SK-N-SH (cell line): ENCODE measurements around the gene FAM219A. TPM values are rescaled to one million over a fixed set of nuclear protein-coding genes. Genes with fewer than 3 reads are reported as not detected.

ENCODE experiments used
- CTCF ChIA-PET: fragments of 300-600, 350-600 bp; formaldehyde crosslinking; extraction: SDS; loops from one replicate; lab custom pipeline; 2021; lab: Yijun Ruan, JAX
- POLR2A ChIA-PET: fragments of 350-600 bp; sonication (Branson Sonifier 250); formaldehyde crosslinking; extraction: SDS; loops from one replicate; lab custom pipeline; 2020; ENCODE audit warnings: antibody characterized with exemption, inconsistent platforms; lab: Yijun Ruan, JAX
- DNase-seq: peaks from one replicate; pipeline ENCODE4 v3.0.0; 2012
- H2AFZ ChIP-seq: fragments of 200-600 bp; sonication (generic); 2 replicates; pipeline ENCODE4 v1.8.1; 2016; ENCODE audit warnings: antibody characterized with exemption, mild to moderate bottlenecking, low read depth
- H3F3A ChIP-seq: fragments of 200-600 bp; sonication (generic); replicated peaks from 2 replicates; pipeline ENCODE3; 2016; ENCODE audit warnings: antibody characterized with exemption, mild to moderate bottlenecking; ENCODE audit not compliant: insufficient read depth
- H3K27ac ChIP-seq, 2 experiments: fragments of 200-500 bp in 1 of 2; fragments of 200-600 bp in 1 of 2; sonication (Bioruptor generic) in 1 of 2; sonication (generic), shearing (Covaris generic) in 1 of 2; 2 replicates each; pipeline versions ENCODE4 v1.5.1 to v1.6.1; 2014 to 2016; ENCODE audit warnings: low read depth in 2 of 2, inconsistent platforms in 1 of 2, low read length in 1 of 2, mild to moderate bottlenecking in 1 of 2, mixed read lengths in 1 of 2
- H3K27me3 ChIP-seq: fragments of 200-600 bp; sonication (generic), shearing (Covaris generic); 2 replicates; pipeline ENCODE4 v1.6.1; 2016; ENCODE audit warnings: mixed run types; ENCODE audit not compliant: insufficient read depth
- H3K36me3 ChIP-seq, 2 experiments: fragments of 200-500 bp in 1 of 2; fragments of 200-600 bp in 1 of 2; sonication (Bioruptor generic) in 1 of 2; sonication (generic) in 1 of 2; replicated peaks in 1 of 2; 2 replicates each; pipeline versions ENCODE3 to v1.5.1; 2014 to 2016; ENCODE audit warnings: low read length in 1 of 2, mild to moderate bottlenecking in 1 of 2; ENCODE audit not compliant: insufficient read depth in 2 of 2, control insufficient read depth in 1 of 2
- H3K4me1 ChIP-seq, 2 experiments: fragments of 200-500 bp in 1 of 2; fragments of 200-600 bp in 1 of 2; sonication (Bioruptor generic) in 1 of 2; sonication (generic), shearing (Covaris generic) in 1 of 2; 2 replicates each; pipeline versions ENCODE4 v1.5.1 to v1.6.1; 2014 to 2016; ENCODE audit warnings: low read depth in 1 of 2, low read length in 1 of 2, mixed run types in 1 of 2; ENCODE audit not compliant: insufficient read depth in 2 of 2, control insufficient read depth in 1 of 2
- H3K4me2 ChIP-seq: fragments of 200-600 bp; sonication (generic), shearing (Covaris generic); 2 replicates; pipeline ENCODE4 v1.6.1; 2017; ENCODE audit warnings: mixed run types
- H3K4me3 ChIP-seq, 2 experiments: fragments of 200-500 bp in 1 of 2; fragments of 200-600 bp in 1 of 2; sonication (Bioruptor generic) in 1 of 2; sonication (generic), shearing (Covaris generic) in 1 of 2; 2 replicates each; pipeline versions ENCODE4 v1.5.1 to v1.8.1; 2014 to 2016; ENCODE audit warnings: low read depth in 2 of 2, inconsistent platforms in 1 of 2, low read length in 1 of 2, mild to moderate bottlenecking in 1 of 2, mixed read lengths in 1 of 2, moderate library complexity in 1 of 2
- H3K79me2 ChIP-seq: fragments of 200-600 bp; sonication (generic); 2 replicates; pipeline ENCODE4 v1.8.1; 2017; ENCODE audit warnings: mild to moderate bottlenecking; ENCODE audit not compliant: insufficient read depth
- H3K9ac ChIP-seq: fragments of 200-600 bp; sonication (generic); 2 replicates; pipeline ENCODE4 v1.6.1; 2017; ENCODE audit warnings: mixed run types
- H3K9me2 ChIP-seq: fragments of 200-600 bp; sonication (generic); 2 replicates; pipeline ENCODE4 v1.6.1; 2017; ENCODE audit warnings: mixed run types
- H3K9me3 ChIP-seq: fragments of 200-600 bp; sonication (generic); 2 replicates; pipeline ENCODE4 v1.6.1; 2017; ENCODE audit warnings: mixed run types, mild to moderate bottlenecking, moderate library complexity
- H4K20me1 ChIP-seq: fragments of 200-600 bp; sonication (generic); 2 replicates; pipeline ENCODE4 v1.6.1; 2017; ENCODE audit warnings: mild to moderate bottlenecking, mixed run types; ENCODE audit not compliant: insufficient read depth
- EZH2phosphoT487 ChIP-seq: fragments of 200-600 bp; sonication (generic); IDR thresholded peaks from 2 replicates; pipeline ENCODE4 v1.6.1; 2017; ENCODE audit warnings: low read depth, mixed run types, mild to moderate bottlenecking, antibody characterized with exemption, moderate library complexity, borderline replicate concordance
- FOSL2 ChIP-seq: IDR thresholded peaks from 2 replicates; pipeline ENCODE4 v1.4.0; 2012; ENCODE audit warnings: low read depth, mild to moderate bottlenecking, moderate library complexity, borderline replicate concordance
- GABPA ChIP-seq: IDR thresholded peaks from 2 replicates; pipeline ENCODE4 v1.4.0; 2012; ENCODE audit warnings: low read depth, mild to moderate bottlenecking
- GATA2 ChIP-seq: sonication (generic); formaldehyde crosslinking; IDR thresholded peaks from 2 replicates; pipeline ENCODE4 v1.5.0; 2020; ENCODE audit warnings: mild to moderate bottlenecking, missing genetic modification reagents
- MEF2A ChIP-seq: IDR thresholded peaks from 2 replicates; pipeline ENCODE4 v1.4.0; 2012; ENCODE audit warnings: low read depth, borderline replicate concordance
- NFIC ChIP-seq: IDR thresholded peaks from 2 replicates; pipeline ENCODE4 v1.4.0; 2012; ENCODE audit warnings: borderline replicate concordance
- NRF1 ChIP-seq: IDR thresholded peaks from 2 replicates; pipeline ENCODE4 v1.6.1; 2012; ENCODE audit warnings: low read depth, mild to moderate bottlenecking, low read length
- RAD21 ChIP-seq: IDR thresholded peaks from 2 replicates; pipeline ENCODE4 v1.6.1; 2012; ENCODE audit warnings: mild to moderate bottlenecking, low read length
- TAF1 ChIP-seq: IDR thresholded peaks from 2 replicates; pipeline ENCODE4 v1.6.1; 2012; ENCODE audit warnings: low read depth, mild to moderate bottlenecking, low read length, moderate library complexity, borderline replicate concordance
- TCF12 ChIP-seq: IDR thresholded peaks from 2 replicates; pipeline ENCODE4 v1.4.0; 2012
- TEAD4 ChIP-seq: IDR thresholded peaks from 2 replicates; pipeline ENCODE4 v1.4.0; 2012; ENCODE audit warnings: mild to moderate bottlenecking, borderline replicate concordance; ENCODE audit not compliant: insufficient read depth
- polyA plus RNA-seq, 3 experiments: library from polyadenylated mRNA; depleted of rRNA; stranded (reverse); fragments of >200 nt; gene quantifications; 2 replicates each; pipeline ENCODE4 v1.2.3, GENCODE V29; 2012
- TF ChIP-seq, protein P1 (sequence below): IDR thresholded peaks from 2 replicates; pipeline ENCODE4 v1.4.0; 2012; ENCODE audit warnings: low read depth, borderline replicate concordance
- TF ChIP-seq, protein P2 (sequence below): fragments of 200-600 bp; sonication (generic); IDR thresholded peaks from 2 replicates; pipeline ENCODE4 v1.6.1; 2017; ENCODE audit warnings: antibody characterized with exemption, mild to moderate bottlenecking, moderate library complexity
- TF ChIP-seq, protein P3 (sequence below): IDR thresholded peaks from 2 replicates; pipeline ENCODE4; 2012
- TF ChIP-seq, protein P4 (sequence below): IDR thresholded peaks from 2 replicates; pipeline ENCODE4 v1.4.0; 2012; ENCODE audit warnings: low read depth
- TF ChIP-seq, protein P5 (sequence below): fragments of 150-350 bp; IDR thresholded peaks from 2 replicates; pipeline ENCODE4 v1.6.1; 2016; ENCODE audit warnings: mild to moderate bottlenecking, low read depth, low read length
- TF ChIP-seq, protein P6 (sequence below): IDR thresholded peaks from 2 replicates; pipeline ENCODE4 v1.4.0; 2012; ENCODE audit warnings: low read depth, borderline replicate concordance

The FAM219A gene
- polyA plus RNA-seq, 1 of the 3 experiments (the other 2 are of a cell fraction): 15.7 TPM

DNA sequence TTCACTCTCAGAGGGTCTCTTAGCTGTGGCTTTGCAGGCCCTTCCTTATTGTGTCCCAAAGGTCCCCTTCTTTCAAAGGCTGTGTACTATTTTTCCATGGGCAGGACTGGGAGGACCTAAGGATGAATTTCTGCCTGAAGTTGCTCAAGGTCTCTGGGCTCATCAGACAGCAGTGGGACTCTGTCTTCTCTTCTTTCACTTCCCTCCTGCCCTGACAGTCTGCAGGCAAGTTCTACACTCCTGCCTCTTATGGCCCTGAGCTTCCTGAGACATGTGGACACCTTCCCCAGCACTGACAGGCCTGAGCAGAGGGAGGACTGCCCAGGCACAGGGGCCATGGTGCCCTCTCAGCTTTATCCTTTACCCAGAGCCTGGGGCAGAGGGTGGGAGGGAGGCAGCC lies 49.6 kb upstream of the FAM219A start:
- H3K27ac ChIP-seq: no peak overlapping the region
- TF ChIP-seq, protein P1, sequence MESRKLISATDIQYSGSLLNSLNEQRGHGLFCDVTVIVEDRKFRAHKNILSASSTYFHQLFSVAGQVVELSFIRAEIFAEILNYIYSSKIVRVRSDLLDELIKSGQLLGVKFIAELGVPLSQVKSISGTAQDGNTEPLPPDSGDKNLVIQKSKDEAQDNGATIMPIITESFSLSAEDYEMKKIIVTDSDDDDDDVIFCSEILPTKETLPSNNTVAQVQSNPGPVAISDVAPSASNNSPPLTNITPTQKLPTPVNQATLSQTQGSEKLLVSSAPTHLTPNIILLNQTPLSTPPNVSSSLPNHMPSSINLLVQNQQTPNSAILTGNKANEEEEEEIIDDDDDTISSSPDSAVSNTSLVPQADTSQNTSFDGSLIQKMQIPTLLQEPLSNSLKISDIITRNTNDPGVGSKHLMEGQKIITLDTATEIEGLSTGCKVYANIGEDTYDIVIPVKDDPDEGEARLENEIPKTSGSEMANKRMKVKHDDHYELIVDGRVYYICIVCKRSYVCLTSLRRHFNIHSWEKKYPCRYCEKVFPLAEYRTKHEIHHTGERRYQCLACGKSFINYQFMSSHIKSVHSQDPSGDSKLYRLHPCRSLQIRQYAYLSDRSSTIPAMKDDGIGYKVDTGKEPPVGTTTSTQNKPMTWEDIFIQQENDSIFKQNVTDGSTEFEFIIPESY: no peak
- TF ChIP-seq EZH2phosphoT487 (no peak), GABPA (no peak), GATA2 (CRISPR knock-in tag) (no peak), TAF1 (no peak), MEF2A (no peak), NFIC (no peak), TCF12 (no peak), FOSL2 (no peak), RAD21 (no peak), TEAD4 (no peak), NRF1 (no peak)
- TF ChIP-seq, protein P2, sequence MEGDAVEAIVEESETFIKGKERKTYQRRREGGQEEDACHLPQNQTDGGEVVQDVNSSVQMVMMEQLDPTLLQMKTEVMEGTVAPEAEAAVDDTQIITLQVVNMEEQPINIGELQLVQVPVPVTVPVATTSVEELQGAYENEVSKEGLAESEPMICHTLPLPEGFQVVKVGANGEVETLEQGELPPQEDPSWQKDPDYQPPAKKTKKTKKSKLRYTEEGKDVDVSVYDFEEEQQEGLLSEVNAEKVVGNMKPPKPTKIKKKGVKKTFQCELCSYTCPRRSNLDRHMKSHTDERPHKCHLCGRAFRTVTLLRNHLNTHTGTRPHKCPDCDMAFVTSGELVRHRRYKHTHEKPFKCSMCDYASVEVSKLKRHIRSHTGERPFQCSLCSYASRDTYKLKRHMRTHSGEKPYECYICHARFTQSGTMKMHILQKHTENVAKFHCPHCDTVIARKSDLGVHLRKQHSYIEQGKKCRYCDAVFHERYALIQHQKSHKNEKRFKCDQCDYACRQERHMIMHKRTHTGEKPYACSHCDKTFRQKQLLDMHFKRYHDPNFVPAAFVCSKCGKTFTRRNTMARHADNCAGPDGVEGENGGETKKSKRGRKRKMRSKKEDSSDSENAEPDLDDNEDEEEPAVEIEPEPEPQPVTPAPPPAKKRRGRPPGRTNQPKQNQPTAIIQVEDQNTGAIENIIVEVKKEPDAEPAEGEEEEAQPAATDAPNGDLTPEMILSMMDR: no peak
- TF ChIP-seq, protein P3, sequence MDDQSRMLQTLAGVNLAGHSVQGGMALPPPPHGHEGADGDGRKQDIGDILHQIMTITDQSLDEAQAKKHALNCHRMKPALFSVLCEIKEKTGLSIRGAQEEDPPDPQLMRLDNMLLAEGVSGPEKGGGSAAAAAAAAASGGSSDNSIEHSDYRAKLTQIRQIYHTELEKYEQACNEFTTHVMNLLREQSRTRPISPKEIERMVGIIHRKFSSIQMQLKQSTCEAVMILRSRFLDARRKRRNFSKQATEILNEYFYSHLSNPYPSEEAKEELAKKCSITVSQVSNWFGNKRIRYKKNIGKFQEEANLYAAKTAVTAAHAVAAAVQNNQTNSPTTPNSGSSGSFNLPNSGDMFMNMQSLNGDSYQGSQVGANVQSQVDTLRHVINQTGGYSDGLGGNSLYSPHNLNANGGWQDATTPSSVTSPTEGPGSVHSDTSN: no peak
- TF ChIP-seq, protein P4, sequence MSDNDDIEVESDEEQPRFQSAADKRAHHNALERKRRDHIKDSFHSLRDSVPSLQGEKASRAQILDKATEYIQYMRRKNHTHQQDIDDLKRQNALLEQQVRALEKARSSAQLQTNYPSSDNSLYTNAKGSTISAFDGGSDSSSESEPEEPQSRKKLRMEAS: no peak
- TF ChIP-seq, protein P5, sequence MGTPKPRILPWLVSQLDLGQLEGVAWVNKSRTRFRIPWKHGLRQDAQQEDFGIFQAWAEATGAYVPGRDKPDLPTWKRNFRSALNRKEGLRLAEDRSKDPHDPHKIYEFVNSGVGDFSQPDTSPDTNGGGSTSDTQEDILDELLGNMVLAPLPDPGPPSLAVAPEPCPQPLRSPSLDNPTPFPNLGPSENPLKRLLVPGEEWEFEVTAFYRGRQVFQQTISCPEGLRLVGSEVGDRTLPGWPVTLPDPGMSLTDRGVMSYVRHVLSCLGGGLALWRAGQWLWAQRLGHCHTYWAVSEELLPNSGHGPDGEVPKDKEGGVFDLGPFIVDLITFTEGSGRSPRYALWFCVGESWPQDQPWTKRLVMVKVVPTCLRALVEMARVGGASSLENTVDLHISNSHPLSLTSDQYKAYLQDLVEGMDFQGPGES: no peak
- TF ChIP-seq, protein P6, sequence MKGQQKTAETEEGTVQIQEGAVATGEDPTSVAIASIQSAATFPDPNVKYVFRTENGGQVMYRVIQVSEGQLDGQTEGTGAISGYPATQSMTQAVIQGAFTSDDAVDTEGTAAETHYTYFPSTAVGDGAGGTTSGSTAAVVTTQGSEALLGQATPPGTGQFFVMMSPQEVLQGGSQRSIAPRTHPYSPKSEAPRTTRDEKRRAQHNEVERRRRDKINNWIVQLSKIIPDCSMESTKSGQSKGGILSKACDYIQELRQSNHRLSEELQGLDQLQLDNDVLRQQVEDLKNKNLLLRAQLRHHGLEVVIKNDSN: no peak
- TF ChIP-seq, all 33 proteins: peak for 0
- Histone ChIP-seq H3K4me3 (no peak overlapping the region), H3F3A (no peaks in the 10 kb centered on the region), H3K9ac (no peak overlapping the region), H3K36me3 (no peaks in the 10 kb centered on the region), H3K79me2 (no peaks in the 10 kb centered on the region), H3K4me1 (peaks cover 0 to 8% of the 10 kb centered on the region in 2 experiments; a peak in 1 of 4 replicates), H3K9me3 (no peaks in the 10 kb centered on the region), H4K20me1 (no peaks in the 10 kb centered on the region), H3K27me3 (no peaks in the 10 kb centered on the region; the same call in 1 of the 2 replicates), H3K9me2 (no peaks in the 10 kb centered on the region), H2AFZ (no peak overlapping the region), H3K4me2 (no peak overlapping the region)
- POLR2A ChIA-PET: interaction anchor here (0.6 kb wide), 1 partner anchor 15 kb away, joined by 3 read pairs; no protein-coding TSS in a partner anchor
- CTCF ChIA-PET: interaction anchor here (1.0 to 9.5 kb wide), 5 partner anchors 39 to 104 kb away, joined by 4 to 114 read pairs (median 11); no protein-coding TSS in a partner anchor
- DNase-seq: no peak
